ENCODE results near the gene SLC25A23. TPM values are rescaled to one million over a fixed set of nuclear protein-coding genes. Genes with fewer than 3 reads are reported as not detected.

Gene SLC25A23
- total and polyA plus RNA-seq, 4 donors: 9.3 to 34.6 (median 22.7) TPM

- no peak overlapping the region for H3K27ac ChIP-seq (ENCODE audit: low read depth in 1 of 2, low read length in 2 of 2)
- no peak overlapping the region for H3K9ac ChIP-seq (ENCODE audit: low read depth in 1 of 2, low read length in 2 of 2)
- 96% methylated on average over 3 of the region's 3 CpGs for WGBS
- peaks cover 4 to 26% (median 12%) of the 10 kb centered on the region in 4 donors for H3K36me3 ChIP-seq (ENCODE audit: control insufficient read depth in 4 of 4, insufficient read depth in 3 of 4, low read depth in 1 of 4, low read length in 3 of 4)
- no peaks in the 10 kb centered on the region for H3K9me3 ChIP-seq (ENCODE audit: control insufficient read depth in 4 of 4, low read length in 3 of 4)
- no peak for DNase-seq (ENCODE audit: low spot score)
- H3K27me3 ChIP-seq (ENCODE audit: control insufficient read depth in 4 of 4, insufficient read depth in 4 of 4, low read length in 3 of 4): no peaks in the 10 kb centered on the region
- H3K4me1 ChIP-seq (ENCODE audit: control insufficient read depth in 4 of 4, insufficient read depth in 4 of 4, low read length in 3 of 4): no peaks in the 10 kb centered on the region
- H3K4me3 ChIP-seq (ENCODE audit: low read depth in 1 of 3, low read length in 3 of 3): no peak overlapping the region
- TF ChIP-seq ATF3 (IDR thresholded peaks at IDR 0.05) (no peak), FOXA1 (IDR thresholded peaks at IDR 0.05) (no peak), GABPA (IDR thresholded peaks at IDR 0.05 in 1 of 2, conservative IDR thresholded peaks at IDR 0.05 in 1 of 2) (no peak), HNF4A (conservative IDR thresholded peaks at IDR 0.05) (no peak), REST (IDR thresholded peaks at IDR 0.05) (no peak), RXRA (IDR thresholded peaks at IDR 0.05) (no peak), EGR1 (IDR thresholded peaks at IDR 0.05; ENCODE audit: low read depth in 2 of 2) (no peak), NR2F2 (IDR thresholded peaks at IDR 0.05) (no peak), SP1 (IDR thresholded peaks at IDR 0.05) (no peak), CTCF (IDR thresholded peaks at IDR 0.05; ENCODE audit: low read depth, low read length, missing input control) (no peak), ZBTB33 (IDR thresholded peaks at IDR 0.05) (no peak)
Measured at GRCh38 chr19:6448045-6448444, 11.5 kb downstream of the SLC25A23 start.

- Histone ChIP-seq H3K9me3 (ENCODE audit: control insufficient read depth in 4 of 4, low read length in 3 of 4) (no peaks in the 10 kb centered on the region), H3K4me3 (ENCODE audit: low read depth in 1 of 3, low read length in 3 of 3) (no peak overlapping the region), H3K27ac (ENCODE audit: low read depth in 1 of 2, low read length in 2 of 2) (no peak overlapping the region), H3K36me3 (ENCODE audit: control insufficient read depth in 4 of 4, insufficient read depth in 3 of 4, low read depth in 1 of 4, low read length in 3 of 4) (peaks cover 3 to 23% (median 8%) of the 10 kb centered on the region in 4 donors), H3K4me1 (ENCODE audit: control insufficient read depth in 4 of 4, insufficient read depth in 4 of 4, low read length in 3 of 4) (no peaks in the 10 kb centered on the region), H3K9ac (ENCODE audit: low read depth in 1 of 2, low read length in 2 of 2) (no peak overlapping the region), H3K27me3 (ENCODE audit: control insufficient read depth in 4 of 4, insufficient read depth in 4 of 4, low read length in 3 of 4) (no peaks in the 10 kb centered on the region)
- 96% methylated on average over 3 of the region's 3 CpGs for WGBS
- TF ChIP-seq FOXA1 (IDR thresholded peaks at IDR 0.05): no peak
- TF ChIP-seq HNF4G (IDR thresholded peaks at IDR 0.05): no peak
- no peak for TF ChIP-seq CTCF (IDR thresholded peaks at IDR 0.05; ENCODE audit: low read depth, low read length, missing input control)
- no peak for DNase-seq (ENCODE audit: low spot score)
Measured at GRCh38 chr19:6446452-6446851, 13.1 kb downstream of the SLC25A23 start.
